Esophagus muscularis mucosa (tissue), 4 donors: ENCODE data around the gene PNMA1. TPM values are rescaled to one million over a fixed set of nuclear protein-coding genes. Genes with fewer than 3 reads are reported as not detected.

Experiments
- DNase-seq: peaks from one replicate; pipeline ENCODE4 v3.0.0-alpha.2; 2017; ENCODE audit errors: extremely low spot score
- H3K27ac ChIP-seq, 4 donors: fragments of 200-600 bp; sonication (generic); replicated peaks in 1 of 4; 1 replicate in 3 of 4; 2 replicates in 1 of 4; pipeline ENCODE4 v1.5.1; 2016 to 2019; ENCODE audit warnings: mild to moderate bottlenecking in 1 of 4
- H3K27me3 ChIP-seq, 4 donors: fragments of 200-600 bp; sonication (generic); one replicate each; pipeline versions ENCODE4 v1.5.1 to v1.6.0; 2016 to 2019
- H3K36me3 ChIP-seq, 4 donors: fragments of 200-600 bp; sonication (generic); one replicate each; pipeline ENCODE4 v1.5.1; 2016 to 2019
- H3K4me1 ChIP-seq, 4 donors: fragments of 200-600 bp; sonication (generic); one replicate each; pipeline ENCODE4 v1.5.1; 2016 to 2019
- H3K4me3 ChIP-seq, 4 donors: fragments of 200-600 bp; sonication (generic); 1 replicate in 2 of 4; 2 replicates in 2 of 4; pipeline ENCODE4 v1.5.1; 2016 to 2019; ENCODE audit warnings: mild to moderate bottlenecking in 4 of 4, moderate library complexity in 1 of 4
- H3K9me3 ChIP-seq, 4 donors: fragments of 200-600 bp; sonication (generic); 1 replicate in 3 of 4; 2 replicates in 1 of 4; pipeline ENCODE4 v1.5.1; 2016 to 2019
- CTCF ChIP-seq, 3 experiments: fragments of 200-600 bp in 2 of 3; fragments of 450-650 bp in 1 of 3; sonication (generic) in 2 of 3; IDR thresholded peaks; one replicate each; pipeline ENCODE4 v1.5.1; 2017 to 2019; ENCODE audit warnings: antibody characterized with exemption in 3 of 3, mild to moderate bottlenecking in 2 of 3, moderate library complexity in 1 of 3
- EP300 ChIP-seq: sonication (generic); formaldehyde crosslinking; IDR thresholded peaks from one replicate; pipeline ENCODE4 v1.6.1; 2017; ENCODE audit warnings: antibody characterized with exemption
- POLR2AphosphoS5 ChIP-seq, 2 donors: sonication (generic); formaldehyde crosslinking; IDR thresholded peaks; one replicate each; pipeline ENCODE4 v1.6.1; 2017; ENCODE audit warnings: antibody characterized with exemption in 2 of 2
- WGBS: methylation state at CpG from one replicate; pipeline ENCODE4 v1.1.5; 2018; 5-methylcytosine and 5-hydroxymethylcytosine counted together
- intact Hi-C: fragments of 100-400 bp; cut with DNase I; formaldehyde crosslinking; loops from one replicate; pipeline ENCODE4 v1.15.1; 2023
- total RNA-seq, 4 donors: library from RNA; depleted of rRNA; stranded (reverse); fragments of >200 nt; gene quantifications; one replicate each; pipeline versions ENCODE4 v1.1.0 to v1.2.1, GENCODE V29; 2016

Gene PNMA1
- total RNA-seq, 4 donors from 2014 or later: 34.8 to 74.2 (median 55.0) TPM

- Histone ChIP-seq H3K9me3 (no peaks in the 10 kb centered on the region), H3K36me3 (no peaks in the 10 kb centered on the region), H3K27ac (peak overlapping the region; percentile 98 to 100 (median 99)), H3K4me1 (peaks cover 85 to 92% (median 92%) of the 10 kb centered on the region in 4 donors), H3K27me3 (no peaks in the 10 kb centered on the region), H3K4me3 (peak overlapping the region; percentile 12 to 46 (median 31))
- TF ChIP-seq CTCF (IDR thresholded peaks at IDR 0.05): no peak
- TF ChIP-seq EP300: peak; percentile 48
- peak; percentile 56 to 57 for TF ChIP-seq POLR2AphosphoS5 (IDR thresholded peaks at IDR 0.05)
- intact Hi-C loops: no loop called here
- WGBS: 10% methylated on average over 8 of the region's 8 CpGs
- no peak for DNase-seq
Observed at GRCh38 chr14:73754911-73755360, 40.8 kb upstream of the PNMA1 start.

GRCh38 chr14:73753887-73754795 is 40.0 kb upstream of the PNMA1 start:
- no peaks in the 10 kb centered on the region for H3K27me3 ChIP-seq
- H3K9me3 ChIP-seq: no peaks in the 10 kb centered on the region
- peak overlapping the region; percentile 98 to 100 (median 99) for H3K27ac ChIP-seq
- peak overlapping the region; percentile 12 to 46 (median 31) for H3K4me3 ChIP-seq
- intact Hi-C loops: no loop called here
- peaks cover 93 to 100% (median 100%) of the 10 kb centered on the region in 4 donors for H3K4me1 ChIP-seq
- TF ChIP-seq POLR2AphosphoS5 (IDR thresholded peaks at IDR 0.05) (peak in 1 of 2 donors; percentile 3), EP300 (no peak), CTCF (IDR thresholded peaks at IDR 0.05) (no peak)
- 22% methylated on average over 14 of the region's 14 CpGs for WGBS
- DNase-seq: no peak
- no peaks in the 10 kb centered on the region for H3K36me3 ChIP-seq

GRCh38 chr14:73753124-73753886 is 39.1 kb upstream of the PNMA1 start:
- H3K4me1 ChIP-seq: peaks cover 99 to 100% (median 100%) of the 10 kb centered on the region in 4 donors
- H3K9me3 ChIP-seq: no peaks in the 10 kb centered on the region
- H3K36me3 ChIP-seq: no peaks in the 10 kb centered on the region
- H3K4me3 ChIP-seq: peak overlapping the region in 3 of 4 donors; percentile 12 to 46 (median 32)
- intact Hi-C loops: no loop called here
- H3K27me3 ChIP-seq: no peaks in the 10 kb centered on the region
- DNase-seq: no peak
- H3K27ac ChIP-seq: peak overlapping the region; percentile 98 to 100 (median 99)
- no peak for TF ChIP-seq EP300
- TF ChIP-seq POLR2AphosphoS5 (IDR thresholded peaks at IDR 0.05): peak; percentile 68 to 74
- WGBS: 33% methylated on average over 7 of the region's 9 CpGs

- Histone ChIP-seq H3K36me3 (no peaks in the 10 kb centered on the region), H3K27me3 (no peaks in the 10 kb centered on the region), H3K4me1 (peaks cover 98 to 100% (median 100%) of the 10 kb centered on the region in 4 donors), H3K27ac (peak overlapping the region; percentile 98 to 100 (median 99)), H3K4me3 (no peak overlapping the region), H3K9me3 (no peaks in the 10 kb centered on the region)
- intact Hi-C loops: no loop called here
- TF ChIP-seq POLR2AphosphoS5 (IDR thresholded peaks at IDR 0.05): peak; percentile 46 to 66
- TF ChIP-seq EP300: no peak
- TF ChIP-seq CTCF (IDR thresholded peaks at IDR 0.05): peak; percentile 27 to 47 (median 33)
- no peak for DNase-seq
- 30% methylated on average over 7 of the region's 7 CpGs for WGBS
Observed at GRCh38 chr14:73752297-73752992, 38.3 kb upstream of the PNMA1 start.
